HFFc6 (cell line): Measurements from ENCODE around the gene SYCE1. TPM values are rescaled to one million over a fixed set of nuclear protein-coding genes. Genes with fewer than 3 reads are reported as not detected.

Experiments used
- DNase-seq: peaks from one replicate; pipeline ENCODE4 v3.0.0-alpha.2; 2018
- H3K27ac Mint-ChIP-seq: 2 replicates; pipeline ENCODE4 v1.8.0; 2020; ENCODE audit warnings: mild to moderate bottlenecking, mixed read lengths
- H3K27me3 Mint-ChIP-seq: 2 replicates; pipeline ENCODE4 v1.8.0; 2021; ENCODE audit warnings: mild to moderate bottlenecking, moderate library complexity, mixed read lengths; ENCODE audit not compliant: insufficient read depth
- H3K36me3 Mint-ChIP-seq: 2 replicates; pipeline ENCODE4 v1.8.0; 2021; ENCODE audit warnings: low read depth, mixed read lengths
- H3K4me1 Mint-ChIP-seq: 2 replicates; pipeline ENCODE4 v1.8.0; 2020; ENCODE audit warnings: low read depth, mixed read lengths
- H3K4me3 Mint-ChIP-seq: 2 replicates; pipeline ENCODE4 v1.8.0; 2020; ENCODE audit warnings: mild to moderate bottlenecking, moderate library complexity, mixed read lengths
- H3K9me3 Mint-ChIP-seq: 2 replicates; pipeline ENCODE4 v1.8.0; 2020; ENCODE audit warnings: mild to moderate bottlenecking, mixed read lengths
- CTCF ChIP-seq: fragments of 200-600 bp; sonication (generic); IDR thresholded peaks from 2 replicates; pipeline ENCODE4 v1.5.0; 2021; ENCODE audit warnings: antibody characterized with exemption, mild to moderate bottlenecking
- total RNA-seq, 6 experiments: library from RNA; stranded (reverse); fragmentation: NEBNext Ultra II Directional; extraction: Animal tissue kit (Norgen Biotek cat#: 25700); gene quantifications; 2 replicates in 1 of 6; 3 replicates in 5 of 6; pipeline ENCODE4 v1.2.3, GENCODE V29; 2021

Gene SYCE1
- total RNA-seq, 6 experiments from 2014 or later: not detected

GRCh38 chr10:133516057-133516456 lies 49.3 kb downstream of the SYCE1 start:
- H3K4me1 Mint-ChIP-seq: no peaks in the 10 kb centered on the region; the same call in 1 of the 2 replicates
- peaks cover 2% of the 10 kb centered on the region; the same call in 1 of the 2 replicates for H3K27me3 Mint-ChIP-seq
- H3K27ac Mint-ChIP-seq: no peak overlapping the region
- DNase-seq: no peak
- peaks cover 4% of the 10 kb centered on the region; the same call in 1 of the 2 replicates for H3K9me3 Mint-ChIP-seq
- TF ChIP-seq CTCF: no peak
- no peaks in the 10 kb centered on the region for H3K36me3 Mint-ChIP-seq
- no peak overlapping the region for H3K4me3 Mint-ChIP-seq

GRCh38 chr10:133515471-133515870 lies 49.9 kb downstream of the SYCE1 start:
- TF ChIP-seq CTCF: no peak
- Mint-ChIP-seq H3K27ac (no peak overlapping the region), H3K36me3 (no peaks in the 10 kb centered on the region), H3K4me1 (no peaks in the 10 kb centered on the region; the same call in 1 of the 2 replicates), H3K27me3 (no peaks in the 10 kb centered on the region), H3K4me3 (no peak overlapping the region), H3K9me3 (peaks cover 4% of the 10 kb centered on the region; the same call in 1 of the 2 replicates)
- DNase-seq: no peak

- H3K4me1 Mint-ChIP-seq: no peaks in the 10 kb centered on the region
- no peaks in the 10 kb centered on the region for H3K36me3 Mint-ChIP-seq
- peaks cover 1% of the 10 kb centered on the region; the same call in 1 of the 2 replicates for H3K27me3 Mint-ChIP-seq
- no peak overlapping the region for H3K4me3 Mint-ChIP-seq
- no peak overlapping the region for H3K27ac Mint-ChIP-seq
- no peak for TF ChIP-seq CTCF
- H3K9me3 Mint-ChIP-seq: no peaks in the 10 kb centered on the region
- DNase-seq: no peak
These were observed 53.4 kb downstream of the SYCE1 start for GRCh38 chr10:133511907-133512528.

GRCh38 chr10:133511408-133511807 lies 54.0 kb downstream of the SYCE1 start:
- no peak for TF ChIP-seq CTCF
- Mint-ChIP-seq H3K9me3 (no peaks in the 10 kb centered on the region), H3K4me1 (no peaks in the 10 kb centered on the region), H3K27me3 (peaks cover 1% of the 10 kb centered on the region; the same call in 1 of the 2 replicates), H3K4me3 (no peak overlapping the region), H3K27ac (no peak overlapping the region), H3K36me3 (no peaks in the 10 kb centered on the region)
- DNase-seq: no peak

- no peaks in the 10 kb centered on the region for H3K36me3 Mint-ChIP-seq
These were observed 55.7 kb downstream of the SYCE1 start for GRCh38 chr10:133509700-133510099.

More at GRCh38 chr10:133509700-133510099, 55.7 kb downstream of the SYCE1 start:
- Mint-ChIP-seq H3K9me3 (no peaks in the 10 kb centered on the region), H3K27ac (no peak overlapping the region), H3K27me3 (peaks cover 1% of the 10 kb centered on the region), H3K4me1 (no peaks in the 10 kb centered on the region), H3K4me3 (no peak overlapping the region)
- TF ChIP-seq CTCF: no peak
- DNase-seq: no peak

Other genes starting within 250 kb of the SYCE1 start
- under 1 TPM in 1 of 6 experiments, not detected in 5; 0.31 TPM for gene CALY, start 228.7 kb downstream of the SYCE1 start, total RNA-seq
- not detected for gene PRAP1, start 218.2 kb downstream of the SYCE1 start, total RNA-seq
- gene FUOM, start 207.6 kb downstream of the SYCE1 start, total RNA-seq: 1 to 10 TPM in 5 of 6 experiments, under 1 TPM in 1; 0.55 to 8.9 (median 7.8) TPM
- 100 to 1,000 TPM; 105 to 137 (median 114) TPM for gene ECHS1, start 192.2 kb downstream of the SYCE1 start, total RNA-seq
- 1 to 10 TPM; 2.4 to 4.9 (median 3.6) TPM for gene PAOX, start 186.3 kb downstream of the SYCE1 start, total RNA-seq
- gene MTG1, start 171.4 kb downstream of the SYCE1 start, total RNA-seq: 10 to 100 TPM; 23.7 to 33.0 (median 26.6) TPM
- 1 to 10 TPM in 2 of 6 experiments, under 1 TPM in 4; 0.31 to 2.9 (median 0.40) TPM for gene SPRN, start 141.0 kb downstream of the SYCE1 start, total RNA-seq
- 1 to 10 TPM in 3 of 6 experiments, under 1 TPM in 3; 0.59 to 1.3 (median 1.0) TPM for gene SCART1, start 111.6 kb downstream of the SYCE1 start, total RNA-seq
- 1 to 10 TPM in 2 of 6 experiments, under 1 TPM in 4; 0.45 to 1.3 (median 0.83) TPM for gene CYP2E1, start 38.2 kb downstream of the SYCE1 start, total RNA-seq
- gene FRG2B, start 61.2 kb upstream of the SYCE1 start, total RNA-seq: not detected